ENCODE data around the gene PIP5K1A. TPM values are rescaled to one million over a fixed set of nuclear protein-coding genes. Genes with fewer than 3 reads are reported as not detected.
"Not testable (repeated sequence)": the region's sequence is repeated elsewhere in the genome, so short reads cannot be mapped to it uniquely, and the experiment has no call there.

Gene PIP5K1A, protein sequence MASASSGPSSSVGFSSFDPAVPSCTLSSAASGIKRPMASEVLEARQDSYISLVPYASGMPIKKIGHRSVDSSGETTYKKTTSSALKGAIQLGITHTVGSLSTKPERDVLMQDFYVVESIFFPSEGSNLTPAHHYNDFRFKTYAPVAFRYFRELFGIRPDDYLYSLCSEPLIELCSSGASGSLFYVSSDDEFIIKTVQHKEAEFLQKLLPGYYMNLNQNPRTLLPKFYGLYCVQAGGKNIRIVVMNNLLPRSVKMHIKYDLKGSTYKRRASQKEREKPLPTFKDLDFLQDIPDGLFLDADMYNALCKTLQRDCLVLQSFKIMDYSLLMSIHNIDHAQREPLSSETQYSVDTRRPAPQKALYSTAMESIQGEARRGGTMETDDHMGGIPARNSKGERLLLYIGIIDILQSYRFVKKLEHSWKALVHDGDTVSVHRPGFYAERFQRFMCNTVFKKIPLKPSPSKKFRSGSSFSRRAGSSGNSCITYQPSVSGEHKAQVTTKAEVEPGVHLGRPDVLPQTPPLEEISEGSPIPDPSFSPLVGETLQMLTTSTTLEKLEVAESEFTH
- total RNA-seq, result 41.8 TPM

DNA sequence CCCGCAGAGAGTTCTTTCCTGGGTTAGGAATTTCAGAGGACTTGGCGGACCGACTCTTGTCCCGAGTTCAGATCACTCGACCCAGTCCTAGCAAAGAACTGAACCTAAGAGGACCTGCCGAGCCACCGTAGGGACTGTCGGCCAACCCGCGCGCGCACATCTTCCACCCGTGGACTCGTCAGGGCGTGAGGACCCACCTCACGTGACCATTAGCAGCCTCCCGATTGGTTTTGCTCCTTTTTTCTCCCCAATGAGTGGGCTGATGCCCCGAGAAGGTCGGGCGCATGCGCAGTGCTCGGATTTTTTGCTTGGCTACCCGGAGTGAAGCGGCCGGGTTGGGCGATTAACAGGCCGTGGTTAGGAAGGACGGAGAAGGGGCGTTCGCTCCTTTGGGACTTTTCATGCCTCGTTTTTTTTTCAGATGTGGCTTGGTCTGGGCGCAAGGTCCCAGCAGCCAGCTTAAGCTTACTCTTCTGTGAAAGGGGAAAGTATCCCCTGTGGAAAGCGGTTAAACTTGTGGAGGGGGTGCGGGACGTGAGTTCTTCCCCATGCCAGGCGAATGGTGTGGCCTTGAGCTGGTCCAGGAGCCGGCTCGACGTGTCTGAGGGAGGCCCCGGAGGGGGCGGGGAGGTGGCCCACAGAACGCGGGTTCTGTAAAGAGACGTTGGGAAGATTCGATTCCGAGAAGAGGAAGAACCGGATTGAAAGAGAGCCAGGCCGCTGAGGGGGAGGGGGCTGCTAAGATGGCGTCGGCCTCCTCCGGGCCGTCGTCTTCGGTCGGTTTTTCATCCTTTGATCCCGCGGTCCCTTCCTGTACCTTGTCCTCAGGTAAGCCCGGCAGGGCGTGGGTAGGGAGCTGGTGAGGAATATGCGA is at the start of gene PIP5K1A:
Gene PIP5K1A, plus strand, starts transcription at position 299 of the 874 bp plus-strand sequence. Its CDS starts 445 bp downstream, at position 744.
- peak; percentile 99 for DNase-seq (ENCODE audit: low spot score)

DNA sequence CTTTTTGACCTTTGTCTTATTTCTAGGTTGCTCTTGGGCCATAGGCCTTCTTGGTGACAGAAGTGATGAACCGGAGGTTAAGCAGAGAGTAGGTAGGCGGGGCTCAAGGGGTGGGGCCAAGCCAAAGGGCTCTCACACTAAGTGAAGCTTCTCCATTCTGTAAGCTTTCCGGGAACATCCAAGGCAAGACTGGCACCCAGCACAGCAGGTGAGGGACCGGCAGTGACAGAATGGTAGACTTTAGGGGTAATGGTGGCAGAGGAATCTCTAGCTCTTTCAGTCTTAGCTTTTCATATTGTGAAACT is 41.9 kb upstream of the PIP5K1A start, which contains the start of gene TNFAIP8L2:
Gene TNFAIP8L2, plus strand, starts transcription at position 135 of the 305 bp plus-strand sequence. CDS start 2,049 bp downstream, outside the sequence.
- peak; percentile 38 for DNase-seq (ENCODE audit: low spot score)

DNA sequence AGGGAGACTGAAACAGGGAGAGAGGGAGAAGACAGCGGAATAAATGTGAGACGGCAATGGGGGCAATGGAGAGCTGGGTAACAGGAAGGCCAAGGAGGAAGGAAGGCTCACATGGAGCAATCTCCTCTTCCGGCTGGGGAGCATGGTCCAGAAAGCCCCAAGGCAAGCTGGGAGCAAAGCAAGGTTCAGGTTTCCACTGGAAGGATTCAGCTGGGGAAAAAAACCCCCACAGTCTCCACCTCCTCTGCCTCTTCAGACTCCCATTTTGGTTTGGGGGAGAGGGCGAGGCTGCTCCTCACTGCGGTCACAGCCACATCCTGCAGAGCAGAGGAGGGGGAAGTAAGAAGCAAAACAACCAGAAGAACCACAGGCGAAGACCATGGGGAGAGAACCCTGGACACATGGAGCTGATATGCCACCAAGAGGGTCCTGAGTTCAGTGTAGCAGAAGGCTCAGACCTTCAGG is 41.3 kb upstream of the PIP5K1A start:
- DNase-seq (ENCODE audit: low spot score), result no peak

DNA sequence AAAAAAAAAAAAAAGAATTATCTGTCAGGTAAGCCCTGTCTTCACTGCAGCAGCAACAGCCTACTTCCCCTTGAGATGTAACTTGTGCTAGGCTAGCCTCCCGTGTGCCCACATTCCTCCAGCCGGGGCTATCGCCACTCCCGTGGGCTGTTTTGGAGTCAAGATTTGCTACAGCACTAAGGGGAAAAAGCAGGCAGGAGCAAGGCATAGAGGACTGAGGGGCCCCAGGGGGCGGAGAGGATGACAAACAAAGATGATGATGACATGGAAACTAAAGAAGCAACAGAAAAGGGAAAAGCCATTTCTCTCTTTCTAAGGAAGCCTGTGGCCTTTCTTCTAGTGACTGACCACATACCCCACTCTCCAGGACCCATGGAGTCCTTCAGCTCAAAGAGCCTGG is 40.0 kb upstream of the PIP5K1A start:
- no peak for DNase-seq (ENCODE audit: low spot score)

DNA sequence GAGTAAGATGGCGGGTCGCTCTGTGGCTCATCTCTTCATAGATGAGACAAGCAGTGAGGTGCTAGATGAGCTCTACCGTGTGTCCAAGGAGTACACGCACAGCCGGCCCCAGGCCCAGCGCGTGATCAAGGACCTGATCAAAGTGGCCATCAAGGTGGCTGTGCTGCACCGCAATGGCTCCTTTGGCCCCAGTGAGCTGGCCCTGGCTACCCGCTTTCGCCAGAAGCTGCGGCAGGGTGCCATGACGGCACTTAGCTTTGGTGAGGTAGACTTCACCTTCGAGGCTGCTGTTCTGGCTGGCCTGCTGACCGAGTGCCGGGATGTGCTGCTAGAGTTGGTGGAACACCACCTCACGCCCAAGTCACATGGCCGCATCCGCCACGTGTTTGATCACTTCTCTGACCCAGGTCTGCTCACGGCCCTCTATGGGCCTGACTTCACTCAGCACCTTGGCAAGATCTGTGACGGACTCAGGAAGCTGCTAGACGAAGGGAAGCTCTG is 39.6 kb upstream of the PIP5K1A start:
- DNase-seq (ENCODE audit: low spot score), result no peak

DNA sequence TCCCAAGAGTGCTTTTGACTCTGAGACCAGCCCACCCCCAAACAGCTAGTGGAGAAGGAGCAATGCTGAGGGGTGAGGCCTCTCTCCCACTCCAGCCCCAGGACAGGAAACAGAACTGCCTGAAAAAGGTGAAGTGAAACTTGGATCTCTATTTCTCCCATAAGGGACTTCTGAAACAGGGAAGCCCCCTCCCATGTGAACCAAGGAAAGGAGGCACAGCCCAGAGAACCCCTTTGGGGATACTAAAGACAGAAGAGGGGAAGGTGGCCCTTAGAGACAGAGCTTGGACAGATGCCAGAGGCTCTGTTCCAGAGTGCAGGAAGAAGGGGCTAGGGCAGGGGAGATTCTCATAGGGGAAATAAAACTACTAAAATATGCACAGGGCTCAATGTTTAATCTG is 39.0 kb upstream of the PIP5K1A start:
- no peak for DNase-seq (ENCODE audit: low spot score)

DNA sequence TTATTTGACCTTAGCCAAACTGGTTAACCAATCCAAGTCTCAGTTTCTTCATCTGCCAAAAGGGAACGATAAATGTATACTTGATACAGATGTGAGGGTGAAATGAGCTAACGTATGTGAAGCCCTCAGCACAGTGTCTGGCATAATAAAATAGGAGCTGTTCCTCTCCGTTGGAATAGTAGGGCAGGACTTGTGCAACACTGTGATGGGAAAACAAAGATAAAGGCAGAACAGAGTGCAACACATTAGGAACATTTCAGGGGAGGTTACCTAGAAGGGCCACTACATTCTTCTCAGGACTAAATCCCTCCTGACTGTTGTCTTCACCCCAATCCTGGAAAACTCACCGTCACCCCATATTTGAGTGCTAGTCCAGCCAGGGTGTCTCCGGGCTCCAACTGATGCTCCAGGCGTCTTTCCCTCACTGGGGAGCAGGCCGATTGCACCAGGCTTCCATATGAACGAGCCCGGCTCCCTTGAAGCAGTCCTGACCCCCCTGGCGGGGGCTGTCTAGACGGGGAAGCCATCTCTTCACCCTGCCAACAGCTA is 33.5 kb upstream of the PIP5K1A start:
- DNase-seq (ENCODE audit: low spot score), result no peak

DNA sequence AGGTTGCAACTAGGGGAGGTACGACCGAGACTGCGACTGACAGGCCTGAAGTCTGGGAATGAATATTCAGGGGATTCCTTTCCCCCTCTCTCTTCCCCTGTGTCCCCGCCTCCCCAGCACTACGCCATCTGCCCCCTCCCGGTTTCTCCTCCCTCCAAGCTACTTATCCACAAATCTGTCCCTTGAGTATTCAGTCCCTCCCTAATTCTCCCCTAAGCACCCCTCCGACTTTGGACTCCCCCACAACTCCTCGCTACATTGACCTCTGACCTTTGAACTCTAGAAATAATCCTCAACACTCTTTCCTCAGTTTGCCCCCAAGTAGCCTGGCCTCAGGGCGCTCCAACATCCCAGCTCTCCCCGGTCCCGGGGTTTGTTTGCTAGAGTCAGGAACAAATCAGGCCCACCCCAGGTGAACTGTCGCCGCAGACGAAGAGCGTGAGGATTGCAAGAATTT is 33.0 kb upstream of the PIP5K1A start:
- no peak for DNase-seq (ENCODE audit: low spot score)

DNA sequence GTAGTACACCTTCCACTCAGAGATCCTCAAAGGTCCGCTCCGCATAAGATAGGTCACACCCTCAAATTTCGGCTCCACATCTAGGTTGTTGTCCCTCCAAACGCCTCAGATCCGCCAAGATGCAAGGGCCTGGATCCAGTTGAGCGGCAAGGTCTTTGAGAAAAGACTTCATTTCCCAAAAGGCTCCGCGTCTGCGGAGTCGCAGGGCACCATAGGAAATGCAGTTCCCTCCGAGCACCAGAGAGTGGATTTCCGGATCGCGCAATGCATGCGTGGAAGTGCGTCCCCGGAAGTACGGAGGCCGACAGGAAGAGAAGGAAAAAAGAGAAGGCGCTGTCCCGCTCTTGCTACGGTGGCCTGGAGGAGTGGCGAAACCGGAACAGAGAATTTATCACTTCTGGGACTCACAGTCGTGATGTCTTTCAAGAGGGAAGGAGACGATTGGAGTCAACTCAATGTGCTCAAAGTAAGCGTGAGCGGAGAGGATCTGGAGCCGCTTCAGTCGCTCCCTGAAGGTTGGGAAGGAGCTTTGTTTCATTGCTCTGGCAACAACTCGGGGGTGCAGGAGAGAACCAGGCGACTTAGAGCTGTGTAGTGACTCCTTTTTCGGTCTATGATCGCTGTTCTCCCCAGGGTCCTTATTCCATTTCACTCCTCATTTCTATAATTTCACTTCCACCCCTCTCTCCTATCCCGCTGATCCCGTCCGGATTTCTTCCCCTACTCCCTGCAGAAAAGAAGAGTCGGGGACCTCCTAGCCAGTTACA is 32.4 kb upstream of the PIP5K1A start, which contains the start of the genes LYSMD1 and SCNM1:
Gene LYSMD1, minus strand, starts transcription at position 165 of the 767 bp plus-strand sequence. CDS start 644 bp downstream, outside the sequence.
Gene SCNM1, plus strand, starts transcription at position 407 of the 767 bp plus-strand sequence. Its CDS starts 9 bp downstream, at position 416.
- DNase-seq (ENCODE audit: low spot score), result peak; percentile 99

DNA sequence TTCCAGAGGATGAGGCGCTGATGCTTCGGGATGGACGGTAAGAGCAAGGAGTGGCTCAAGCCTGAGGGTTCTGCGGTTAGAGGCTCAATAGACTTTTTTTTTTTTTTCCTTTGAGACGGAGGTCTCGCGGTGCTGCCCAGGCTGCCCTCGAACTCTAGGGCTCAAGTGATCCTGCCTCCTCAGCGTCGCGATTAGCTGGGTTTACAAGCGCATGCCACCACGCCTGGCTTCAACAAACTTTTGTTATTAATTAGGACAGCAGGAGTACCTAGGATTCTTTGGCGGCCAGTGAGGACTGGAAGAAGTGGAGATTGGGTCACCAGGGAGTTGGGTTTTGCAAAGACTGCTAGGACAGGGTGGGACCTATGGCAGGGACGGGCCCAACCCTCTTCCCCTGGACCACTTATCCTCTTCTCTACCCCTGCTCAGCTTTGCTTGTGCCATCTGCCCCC is 31.8 kb upstream of the PIP5K1A start:
- DNase-seq (ENCODE audit: low spot score), result no peak

DNA sequence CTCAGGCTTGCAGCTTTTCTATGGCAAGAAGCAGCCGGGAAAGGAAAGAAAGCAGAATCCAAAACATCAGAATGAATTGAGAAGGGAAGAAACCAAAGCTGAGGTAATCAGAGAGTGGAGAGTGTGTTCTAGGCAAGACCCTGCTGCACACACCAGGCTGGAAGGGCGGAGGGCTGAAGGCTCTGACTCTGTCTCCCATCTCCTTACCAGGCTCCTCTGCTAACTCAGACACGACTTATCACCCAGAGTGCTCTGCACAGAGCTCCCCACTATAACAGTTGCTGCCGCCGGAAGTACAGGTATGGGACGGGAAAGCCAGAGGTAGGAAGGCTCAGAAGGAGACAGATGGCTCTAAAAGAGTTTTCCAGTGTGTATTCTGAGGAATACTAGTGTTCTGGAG is 31.2 kb upstream of the PIP5K1A start:
- no peak for DNase-seq (ENCODE audit: low spot score)

DNA sequence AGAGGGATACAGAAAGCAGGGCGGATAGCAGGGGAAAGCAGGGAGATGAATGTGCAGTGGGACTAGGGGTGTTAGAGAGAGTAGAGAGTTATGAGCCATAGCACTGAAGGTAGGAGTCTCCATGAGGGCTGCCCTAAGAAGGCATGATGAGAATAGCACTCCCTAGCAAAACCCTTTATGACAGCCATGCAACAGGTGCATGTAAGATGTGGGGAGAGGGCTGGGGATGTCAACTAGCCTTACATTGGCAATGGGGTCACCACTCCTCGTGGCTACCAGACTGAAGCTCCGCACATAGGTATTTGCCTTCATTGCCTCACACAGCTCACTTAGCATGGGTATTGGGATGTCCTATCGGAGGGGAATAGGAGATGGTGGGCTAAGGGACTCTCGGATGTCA is 27.2 kb upstream of the PIP5K1A start:
- no peak for DNase-seq (ENCODE audit: low spot score)

DNA sequence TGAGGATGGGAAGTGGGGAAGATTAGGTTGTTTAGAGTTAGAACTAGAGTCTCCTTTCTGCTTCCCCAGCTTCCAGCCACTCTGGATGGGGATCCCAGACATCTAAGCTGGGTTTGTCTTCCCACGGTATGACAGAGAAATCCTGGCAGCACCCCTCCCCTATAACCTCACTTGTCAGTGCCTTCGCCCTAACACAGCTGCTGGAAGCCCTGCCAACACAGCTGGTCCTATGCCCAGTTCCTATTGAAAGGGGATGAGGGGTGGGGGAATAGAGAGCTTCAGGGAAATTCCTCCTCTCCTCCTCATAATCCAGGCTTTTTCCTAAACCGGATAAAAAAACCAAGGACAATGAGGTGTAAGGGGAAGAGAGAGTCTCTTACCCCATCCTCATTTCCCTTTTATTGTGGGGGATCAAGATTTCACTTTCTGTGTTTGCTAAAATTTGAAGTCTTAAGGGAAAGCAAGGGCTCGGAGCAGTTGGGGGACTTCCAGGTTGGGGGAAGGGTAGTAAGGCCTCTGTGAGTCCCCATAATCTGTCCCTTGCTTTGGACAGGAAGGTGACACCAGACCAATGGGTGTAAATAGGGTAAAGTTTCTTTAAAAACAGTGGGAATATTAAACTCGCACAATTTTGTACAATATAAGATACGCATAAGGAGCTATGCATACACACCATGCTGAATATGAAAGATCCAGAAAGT is 23.2 kb upstream of the PIP5K1A start:
- no peak for DNase-seq (ENCODE audit: low spot score)

DNA sequence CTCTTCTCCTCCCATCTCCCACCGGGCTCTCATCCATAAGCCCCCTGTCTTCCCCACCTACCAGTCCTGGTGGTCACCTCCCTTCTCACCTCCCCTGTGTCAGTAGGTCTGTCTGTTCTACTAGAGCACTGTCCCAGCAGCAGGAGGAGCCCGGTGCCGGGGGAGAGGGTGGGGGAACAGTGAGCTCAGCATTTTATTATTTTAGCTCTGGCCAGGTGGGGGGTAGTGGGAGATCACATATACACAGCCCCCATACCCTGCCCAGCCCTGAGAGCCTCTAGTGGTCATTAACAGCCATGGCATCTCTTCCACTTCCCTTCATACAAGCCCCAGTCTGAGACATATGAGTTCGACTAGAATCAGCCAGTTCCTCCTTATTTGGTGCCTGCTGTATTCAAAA is 22.5 kb upstream of the PIP5K1A start, which contains the start of gene TMOD4:
Gene TMOD4, minus strand, starts transcription at position 119 of the 400 bp plus-strand sequence. CDS start 1,106 bp downstream, outside the sequence.
- no peak for DNase-seq (ENCODE audit: low spot score)

DNA sequence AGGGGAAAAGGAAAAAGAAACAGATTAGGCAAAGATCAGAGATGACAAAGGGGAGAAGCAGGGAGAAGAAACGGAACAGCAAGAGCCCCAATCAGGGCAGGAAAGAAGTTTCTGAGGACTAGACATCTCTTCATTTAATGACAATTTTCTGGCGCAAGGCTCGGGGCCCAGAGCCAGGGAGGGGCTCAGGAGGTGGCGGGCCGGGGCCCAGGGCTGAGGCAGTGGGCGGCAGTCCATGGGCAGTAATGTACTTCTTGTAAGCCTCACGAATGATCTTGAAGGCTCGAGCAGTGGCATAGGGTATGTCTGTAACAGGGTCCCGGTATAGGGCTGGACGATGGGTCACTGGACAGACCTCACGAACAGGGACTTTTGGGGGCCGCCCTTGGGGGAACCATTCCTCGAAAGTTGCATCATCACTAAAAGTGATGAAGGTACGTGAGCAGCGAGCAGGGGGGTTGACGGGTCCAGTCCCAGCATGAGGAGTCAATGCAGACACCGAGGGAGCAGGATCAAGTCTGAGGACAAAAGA is 21.8 kb upstream of the PIP5K1A start:
- no peak for DNase-seq (ENCODE audit: low spot score)

DNA sequence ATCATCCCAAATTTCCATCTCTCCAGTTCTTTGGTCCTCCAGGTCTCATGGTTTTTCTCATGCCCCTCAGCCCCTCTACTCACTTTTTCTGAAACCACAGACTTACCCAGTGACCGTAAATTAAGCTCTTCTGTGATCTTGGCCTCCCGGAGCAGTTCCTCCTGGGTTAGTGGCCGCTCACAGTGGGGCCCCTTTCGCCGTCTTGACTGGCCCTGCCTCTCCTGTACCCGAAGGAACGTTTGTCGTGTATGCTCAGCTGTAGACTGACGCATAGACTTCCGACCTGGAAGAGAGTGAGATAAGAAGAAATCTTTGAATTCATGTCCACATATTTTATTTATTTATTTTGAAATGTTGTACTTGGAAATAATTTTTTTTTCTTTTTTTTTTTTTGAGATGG is 14.1 kb upstream of the PIP5K1A start:
- DNase-seq (ENCODE audit: low spot score), result no peak

DNA sequence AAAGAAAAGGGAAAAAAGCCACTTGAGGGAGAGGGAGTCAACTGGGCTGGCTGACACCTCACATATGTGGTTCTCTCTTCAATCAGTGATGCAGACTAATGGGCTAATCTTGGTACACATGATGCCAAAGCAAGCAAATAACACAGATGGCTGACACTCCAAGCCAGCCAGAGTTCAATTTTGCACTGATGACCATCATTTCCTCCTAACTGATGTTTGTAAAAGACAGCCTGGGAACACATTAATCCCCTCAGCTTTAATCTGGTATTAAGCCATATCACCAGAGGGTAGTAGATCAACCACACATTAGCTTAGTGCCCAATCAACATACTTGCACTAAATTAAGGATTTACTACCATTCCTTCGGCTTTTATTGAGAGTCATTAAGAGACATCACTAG is 11.1 kb upstream of the PIP5K1A start:
- no peak for DNase-seq (ENCODE audit: low spot score)

DNA sequence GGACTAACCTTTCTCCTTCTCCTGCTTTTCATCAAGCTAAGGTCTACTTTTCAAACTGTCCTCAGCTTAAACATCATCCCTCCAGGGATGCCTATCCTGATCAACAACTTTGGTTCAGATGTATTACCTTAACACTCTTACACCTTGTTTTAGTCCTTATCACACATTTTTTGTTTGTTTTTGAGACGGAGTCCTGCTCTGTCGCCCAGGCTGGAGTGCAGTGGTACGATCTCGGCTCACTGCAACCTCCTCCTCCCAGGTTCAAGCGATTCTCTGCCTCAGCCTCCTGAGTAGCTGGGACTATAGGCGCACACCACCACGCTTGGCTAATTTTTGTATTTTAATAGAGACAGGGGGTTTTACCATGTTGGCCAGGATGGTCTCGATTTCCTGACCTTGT is 9.7 kb upstream of the PIP5K1A start:
- DNase-seq (ENCODE audit: low spot score), result not testable (repeated sequence)

DNA sequence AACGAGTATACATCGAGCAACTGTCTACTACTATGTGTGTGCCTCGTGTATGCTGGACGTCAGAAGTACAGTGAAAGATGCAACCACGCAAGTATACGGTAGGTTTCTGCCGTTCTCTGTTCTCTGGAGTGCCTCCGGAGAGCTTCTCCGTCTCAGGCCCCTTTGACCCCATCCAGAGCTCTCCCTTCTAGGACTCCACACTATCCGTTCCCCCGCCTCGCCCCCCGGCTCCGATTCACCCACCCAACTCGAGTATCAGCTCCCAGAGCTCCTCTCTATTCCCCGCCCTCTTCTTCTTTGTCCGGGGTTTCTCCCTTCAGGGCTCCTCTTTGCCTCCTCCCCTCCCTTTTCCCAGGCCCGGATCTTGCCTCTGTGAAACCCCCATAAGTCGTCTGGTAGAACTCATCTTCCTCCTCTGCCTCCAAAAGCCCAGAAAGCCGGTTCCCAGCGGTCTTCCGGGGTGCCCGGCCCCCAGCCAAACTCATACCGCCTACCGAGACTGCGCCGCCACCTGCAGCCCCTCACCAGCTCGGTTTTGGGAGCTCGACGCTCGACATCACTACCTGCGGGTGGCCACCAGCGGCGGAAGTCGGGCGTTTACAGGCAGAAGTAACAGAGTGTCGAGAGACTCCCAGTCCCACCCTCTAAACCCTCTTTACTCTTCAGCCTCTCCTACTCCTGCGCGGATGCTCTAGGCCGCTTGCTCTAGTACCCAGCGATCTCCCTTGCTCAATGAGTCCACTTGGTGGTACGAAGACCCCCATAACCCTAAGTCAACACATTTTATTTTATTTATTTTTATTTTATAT is 8.5 kb upstream of the PIP5K1A start, which contains the start of gene VPS72:
Gene VPS72, minus strand, starts transcription at position 561 of the 809 bp plus-strand sequence. Its CDS starts 76 bp downstream, at position 485.
- peak; percentile 89 for DNase-seq (ENCODE audit: low spot score)
